Mononuclear cell (primary cell): ENCODE data around the gene MYO1D. TPM values are rescaled to one million over a fixed set of nuclear protein-coding genes. Genes with fewer than 3 reads are reported as not detected.

Experiments used
- H3K27me3 ChIP-seq: 2 replicates; pipeline ENCODE4 v1.6.0; 2011; ENCODE audit warnings: low read length, control low read depth; ENCODE audit not compliant: insufficient read depth
- H3K4me1 ChIP-seq: 2 replicates; pipeline ENCODE4 v1.5.1; 2011; ENCODE audit warnings: mild to moderate bottlenecking, low read length, control low read depth; ENCODE audit not compliant: insufficient read depth
- H3K4me3 ChIP-seq: 2 replicates; pipeline ENCODE4 v1.5.1; 2011; ENCODE audit warnings: mild to moderate bottlenecking, low read length, moderate library complexity
- H3K9me3 ChIP-seq: 2 replicates; pipeline ENCODE4 v1.5.1; 2011; ENCODE audit warnings: low read depth, mild to moderate bottlenecking, control low read depth, low read length
- total RNA-seq: library from RNA; depleted of rRNA; stranded (reverse); fragments of >200 nt; gene quantifications from one replicate; pipeline ENCODE4 v1.2.3, GENCODE V29; 2012

Gene MYO1D
- total RNA-seq, 1 donor: 5.7 TPM

DNA sequence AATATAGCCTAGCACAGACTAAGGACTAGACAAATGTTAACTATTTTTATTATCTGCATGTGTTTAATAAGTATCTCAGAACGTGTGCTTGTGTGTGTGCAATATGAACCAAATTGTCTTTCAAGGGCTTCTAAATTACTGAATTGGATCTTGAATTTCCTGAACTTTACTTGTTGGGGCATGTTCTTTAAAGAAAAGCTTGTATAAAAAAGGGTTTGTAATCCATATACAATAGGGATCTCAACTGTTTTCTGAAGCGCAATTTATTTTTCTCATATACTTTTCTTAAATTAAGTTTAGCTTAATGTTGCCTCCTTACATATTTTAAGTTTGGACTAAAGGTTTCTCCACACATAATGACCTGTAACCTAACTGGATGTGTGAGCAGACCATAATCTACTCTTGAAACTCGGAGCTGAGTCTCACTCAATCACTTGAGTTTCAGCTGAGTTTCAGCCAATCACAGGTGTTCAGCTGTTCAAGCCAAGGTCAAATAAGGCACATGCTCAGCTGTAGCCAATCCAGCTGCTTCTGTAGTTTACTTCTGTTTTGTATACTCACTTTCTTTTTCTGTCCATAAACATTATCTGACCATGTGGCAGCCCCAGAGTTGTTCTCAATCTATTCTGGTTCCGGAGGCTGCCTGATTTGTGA lies 317.8 kb downstream of the MYO1D start:
- peaks cover 4% of the 10 kb centered on the region for H3K4me1 ChIP-seq
- no peaks in the 10 kb centered on the region for H3K27me3 ChIP-seq
- no peak overlapping the region for H3K4me3 ChIP-seq
- H3K9me3 ChIP-seq: no peaks in the 10 kb centered on the region

DNA sequence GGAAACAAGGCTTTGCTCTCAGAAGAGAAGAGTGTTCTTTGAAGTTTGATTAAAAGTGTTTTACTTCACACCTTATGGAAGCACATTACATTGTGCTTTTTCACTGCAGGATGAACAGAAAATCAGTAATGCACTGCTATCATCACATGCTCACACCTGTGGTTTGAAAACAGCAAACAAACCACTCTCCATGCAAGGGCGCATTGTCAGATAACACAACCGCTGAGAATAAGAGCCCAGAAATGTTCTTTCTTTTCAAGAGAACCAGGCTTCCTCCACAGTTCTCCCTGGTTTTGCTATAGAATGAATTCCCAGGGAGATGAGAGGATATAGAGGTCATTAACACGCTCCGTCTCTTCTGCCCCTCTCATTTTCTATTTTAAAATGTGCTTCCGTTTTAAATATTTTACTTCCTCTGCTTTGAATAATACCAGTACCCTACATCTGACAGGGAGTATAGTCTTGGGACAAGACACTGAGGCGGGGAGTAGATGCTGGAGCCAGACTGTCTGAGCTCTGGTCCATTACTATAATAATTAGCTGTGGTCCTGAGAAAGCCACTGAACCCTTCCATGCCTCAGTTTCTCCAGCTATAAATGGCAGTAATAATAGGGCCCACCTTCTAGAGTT lies 318.5 kb downstream of the MYO1D start:
- H3K4me3 ChIP-seq: no peak overlapping the region
- no peaks in the 10 kb centered on the region for H3K9me3 ChIP-seq

DNA sequence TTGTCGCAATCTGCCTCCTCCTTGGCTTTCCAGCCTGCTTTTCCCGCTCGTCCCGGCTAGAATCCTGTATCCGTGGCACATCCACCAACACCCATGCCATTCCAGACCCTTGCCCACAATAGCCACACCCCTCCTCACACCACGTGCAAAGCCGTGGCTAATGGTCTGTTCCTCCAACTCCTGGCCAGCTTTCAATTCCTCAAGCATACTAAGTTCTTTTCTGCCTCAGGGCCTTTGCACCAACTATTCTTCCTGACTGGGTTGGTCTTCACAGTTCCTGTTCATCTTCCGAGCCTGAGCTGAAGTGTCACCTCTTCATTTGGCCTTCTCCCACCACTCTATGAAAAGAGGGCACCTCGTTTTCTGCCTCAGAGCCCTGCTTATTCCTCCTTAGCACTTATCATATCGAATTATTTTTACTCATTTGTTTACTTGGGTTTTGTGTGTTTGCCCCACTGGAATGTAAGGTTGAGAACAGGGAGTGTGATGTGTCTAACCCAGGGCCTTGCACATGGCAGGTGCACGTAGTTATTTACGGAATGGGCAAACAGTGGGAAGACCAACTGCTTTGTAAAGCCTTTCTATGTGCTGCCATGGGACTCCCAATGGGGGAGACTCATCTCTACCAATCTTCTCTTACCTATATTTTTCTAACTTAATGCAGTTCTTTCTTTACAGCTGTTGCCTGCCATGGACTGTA lies 321.2 kb downstream of the MYO1D start:
- Histone ChIP-seq H3K4me1 (peaks cover 17% of the 10 kb centered on the region), H3K9me3 (no peaks in the 10 kb centered on the region), H3K4me3 (no peak overlapping the region), H3K27me3 (no peaks in the 10 kb centered on the region)

More for the DNA sequence above, 318.5 kb downstream of the MYO1D start:
- Histone ChIP-seq H3K4me1 (peaks cover 7% of the 10 kb centered on the region), H3K27me3 (no peaks in the 10 kb centered on the region)

GRCh38 chr17:32553168-32553567 lies 323.8 kb downstream of the MYO1D start:
- H3K9me3 ChIP-seq: no peaks in the 10 kb centered on the region
- peaks cover 16% of the 10 kb centered on the region for H3K4me1 ChIP-seq
- no peaks in the 10 kb centered on the region for H3K27me3 ChIP-seq
- H3K4me3 ChIP-seq: no peak overlapping the region

- Histone ChIP-seq H3K4me3 (no peak overlapping the region), H3K27me3 (no peaks in the 10 kb centered on the region), H3K4me1 (peaks cover 13% of the 10 kb centered on the region), H3K9me3 (no peaks in the 10 kb centered on the region)
Measured at GRCh38 chr17:32552280-32552679, 324.6 kb downstream of the MYO1D start.

DNA sequence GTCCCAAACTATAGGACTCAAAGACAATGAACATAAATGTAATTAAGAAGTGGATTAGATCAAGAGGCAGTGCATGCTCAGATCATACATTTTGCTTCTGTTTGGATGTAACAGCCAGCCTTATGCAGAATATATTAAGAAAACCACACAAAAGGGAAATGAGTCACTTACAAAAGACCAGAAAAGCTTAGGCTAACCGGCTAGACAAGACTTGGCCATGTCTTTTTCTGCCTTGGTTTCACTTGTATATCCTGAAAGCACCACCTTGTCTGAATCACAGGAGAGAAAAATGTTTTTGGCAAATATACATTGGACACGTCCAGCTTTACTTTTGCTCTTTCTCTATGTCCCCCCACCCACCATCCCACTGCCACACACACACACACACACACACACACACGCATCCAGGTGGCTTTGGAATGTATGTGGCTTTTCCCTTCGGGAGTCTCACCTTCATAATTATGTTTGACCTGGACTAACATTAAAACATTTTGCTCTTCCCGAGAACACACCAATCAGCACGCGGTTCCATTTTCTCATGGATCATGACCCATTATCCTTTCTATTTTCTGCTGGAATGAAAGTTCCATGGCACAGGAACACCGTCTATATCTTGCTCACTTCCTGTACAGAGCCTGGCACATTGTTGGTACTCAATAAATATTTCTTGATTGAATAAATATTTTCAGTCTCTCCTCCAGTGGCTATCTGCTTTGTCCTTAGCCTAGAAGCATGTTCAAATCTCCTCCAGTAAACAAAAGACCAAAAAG lies 325.6 kb downstream of the MYO1D start:
- Histone ChIP-seq H3K4me1 (peaks cover 13% of the 10 kb centered on the region), H3K27me3 (no peaks in the 10 kb centered on the region), H3K4me3 (no peak overlapping the region), H3K9me3 (no peaks in the 10 kb centered on the region)

DNA sequence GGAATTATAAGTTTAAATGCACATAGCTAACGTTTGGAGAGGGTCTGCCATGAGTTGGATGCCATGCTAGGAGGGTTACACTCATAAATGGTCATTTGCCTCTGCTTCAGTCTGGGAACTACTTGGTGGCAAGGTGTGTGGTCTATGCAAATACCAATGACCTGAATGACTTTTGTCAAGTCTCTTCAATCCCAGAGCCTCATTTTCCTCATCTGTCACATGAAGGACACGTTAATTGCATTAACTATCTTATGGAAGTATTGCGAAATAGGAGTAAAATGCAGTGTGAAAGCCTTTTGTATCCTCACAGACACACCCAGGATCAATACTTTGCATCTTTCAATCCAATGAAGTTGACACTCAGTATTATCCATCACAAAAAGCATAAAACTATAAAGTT lies 327.4 kb downstream of the MYO1D start:
- no peaks in the 10 kb centered on the region for H3K9me3 ChIP-seq
- H3K4me3 ChIP-seq: no peak overlapping the region
- no peaks in the 10 kb centered on the region for H3K27me3 ChIP-seq
- H3K4me1 ChIP-seq: peaks cover 13% of the 10 kb centered on the region

DNA sequence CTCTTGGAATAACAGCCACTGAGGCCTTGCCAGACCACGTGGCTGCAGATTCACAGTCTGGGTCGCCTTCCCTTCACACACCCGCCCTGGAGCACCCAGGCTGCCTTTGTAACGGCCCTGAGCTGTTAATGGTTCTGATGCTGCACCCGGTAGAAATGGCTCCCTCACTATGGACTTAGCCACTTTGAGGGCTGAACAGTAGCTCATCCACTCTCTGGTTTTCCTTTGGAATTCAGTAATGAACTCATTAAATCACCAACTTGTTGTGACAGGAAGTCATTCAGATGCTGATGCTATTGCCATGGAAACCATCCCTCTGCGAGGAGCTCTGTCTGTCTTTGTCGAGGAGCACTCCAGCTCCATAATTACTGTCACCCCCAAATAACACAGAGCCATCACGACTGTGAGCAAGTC lies 330.9 kb downstream of the MYO1D start:
- Histone ChIP-seq H3K9me3 (no peaks in the 10 kb centered on the region), H3K27me3 (no peaks in the 10 kb centered on the region), H3K4me3 (no peak overlapping the region), H3K4me1 (peaks cover 2% of the 10 kb centered on the region)

- Histone ChIP-seq H3K9me3 (no peaks in the 10 kb centered on the region), H3K4me3 (no peak overlapping the region), H3K4me1 (no peaks in the 10 kb centered on the region), H3K27me3 (no peaks in the 10 kb centered on the region)
Measured at GRCh38 chr17:32542186-32542585, 334.7 kb downstream of the MYO1D start.

DNA sequence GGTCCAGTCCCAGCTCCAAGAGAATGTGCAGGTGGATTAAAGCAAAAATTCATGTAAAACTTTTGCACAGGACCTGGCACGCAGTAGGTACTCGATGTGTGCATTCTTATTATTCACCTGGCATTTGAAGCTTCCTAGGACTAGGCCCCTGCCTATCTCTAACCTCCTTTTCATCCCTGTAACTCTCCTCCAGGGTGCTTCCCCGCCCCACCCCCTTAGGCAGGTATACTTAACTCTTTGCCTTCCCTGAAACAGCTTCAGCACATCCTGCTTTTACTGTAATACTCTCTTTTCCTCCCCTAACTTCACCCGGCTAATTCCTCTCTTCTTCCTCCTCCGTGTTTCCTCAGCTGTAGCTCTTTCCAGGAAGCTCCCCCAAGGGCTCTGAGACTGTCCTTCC lies 335.3 kb downstream of the MYO1D start:
- no peak overlapping the region for H3K4me3 ChIP-seq
- H3K4me1 ChIP-seq: no peaks in the 10 kb centered on the region
- no peaks in the 10 kb centered on the region for H3K9me3 ChIP-seq
- no peaks in the 10 kb centered on the region for H3K27me3 ChIP-seq

DNA sequence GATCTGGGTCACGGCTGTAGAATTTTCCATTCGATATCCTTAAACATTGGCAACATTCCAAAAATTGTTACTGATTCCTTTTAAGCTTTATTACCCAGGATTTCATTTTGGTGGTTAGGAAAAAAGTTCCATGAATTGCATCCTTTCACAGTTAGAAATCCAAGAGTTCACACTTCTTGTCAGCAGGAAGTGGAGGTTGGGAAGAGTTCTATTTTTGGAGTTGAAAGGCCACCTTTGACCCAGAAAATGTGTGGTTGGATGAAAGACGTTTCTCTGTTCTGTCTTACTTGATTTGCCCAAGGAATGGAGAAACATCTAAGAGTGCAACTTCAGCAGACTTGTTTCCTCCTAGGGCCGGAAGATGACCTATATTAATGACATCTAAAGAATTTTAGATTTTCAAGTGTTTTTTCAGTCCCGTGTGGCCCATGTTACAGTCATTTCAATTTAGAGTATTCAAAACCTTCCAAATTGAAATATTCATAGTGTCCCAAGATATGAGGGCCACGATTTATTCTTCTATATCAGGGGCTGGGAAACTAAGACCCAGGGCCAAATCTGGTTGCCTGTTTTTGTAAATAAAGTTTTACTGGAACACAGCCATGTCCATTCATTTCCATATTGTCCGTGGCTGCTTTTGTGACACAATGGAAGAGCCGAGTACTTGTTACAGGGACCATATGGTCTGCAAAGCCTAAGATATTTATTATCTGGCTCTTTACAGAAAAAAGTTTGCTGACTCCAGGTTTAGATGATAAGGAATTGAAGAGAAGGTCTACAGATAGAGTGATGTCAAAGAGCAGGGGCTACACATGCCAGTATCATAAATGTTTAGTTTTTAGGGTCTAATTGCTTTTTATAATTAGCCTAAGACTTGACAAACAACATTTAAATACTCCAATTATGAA lies 339.9 kb downstream of the MYO1D start:
- Histone ChIP-seq H3K4me3 (no peak overlapping the region), H3K4me1 (no peaks in the 10 kb centered on the region)

GRCh38 chr17:32533296-32533695 lies 343.6 kb downstream of the MYO1D start:
- no peaks in the 10 kb centered on the region for H3K9me3 ChIP-seq
- H3K27me3 ChIP-seq: no peaks in the 10 kb centered on the region
- no peak overlapping the region for H3K4me3 ChIP-seq
- peaks cover 5% of the 10 kb centered on the region for H3K4me1 ChIP-seq

More for the DNA sequence above, 339.9 kb downstream of the MYO1D start:
- Histone ChIP-seq H3K9me3 (no peaks in the 10 kb centered on the region), H3K27me3 (no peaks in the 10 kb centered on the region)

- Histone ChIP-seq H3K9me3 (no peaks in the 10 kb centered on the region), H3K27me3 (no peaks in the 10 kb centered on the region), H3K4me3 (no peak overlapping the region), H3K4me1 (peaks cover 8% of the 10 kb centered on the region)
Measured at GRCh38 chr17:32529604-32530003, 347.3 kb downstream of the MYO1D start.

- no peaks in the 10 kb centered on the region for H3K9me3 ChIP-seq
- peaks cover 10% of the 10 kb centered on the region for H3K4me1 ChIP-seq
- H3K27me3 ChIP-seq: no peaks in the 10 kb centered on the region
- no peak overlapping the region for H3K4me3 ChIP-seq
Measured at GRCh38 chr17:32528825-32529224, 348.1 kb downstream of the MYO1D start.
